ENCODE data around the gene RASA3. TPM values are rescaled to one million over a fixed set of nuclear protein-coding genes. Genes with fewer than 3 reads are reported as not detected.

Gene RASA3
- total RNA-seq, 4 donors from 2014 or later, result 25.0 to 43.1 (median 30.2) TPM

DNA sequence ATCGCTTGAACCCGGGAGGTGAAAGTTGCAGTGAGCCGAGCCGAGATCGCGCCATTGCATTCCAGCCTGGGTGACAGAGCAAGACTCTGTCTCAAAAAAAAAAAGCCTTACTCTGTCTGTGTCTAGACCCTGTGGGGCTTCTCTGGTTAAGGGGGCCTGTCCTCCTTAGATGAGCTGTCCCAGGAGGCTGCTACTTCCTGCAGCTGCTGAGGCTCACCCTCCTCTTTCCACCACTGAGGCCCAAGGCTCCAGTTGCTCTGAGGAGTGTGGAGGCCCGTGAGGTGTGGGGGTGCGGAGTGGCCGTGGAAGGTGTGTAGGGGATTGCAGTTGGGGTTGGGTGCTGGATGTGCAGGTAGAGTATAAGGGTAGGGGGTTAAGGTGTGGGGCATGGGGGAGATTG lies 22.1 kb upstream of the RASA3 start:
- no peaks in the 10 kb centered on the region for H3K4me1 ChIP-seq
- no CpG with 5 or more reads among the region's 9 CpGs for WGBS, 2 donors (ENCODE audit: low coverage in 1 of 2)
- H3K36me3 ChIP-seq, result no peaks in the 10 kb centered on the region
- H3K9me3 ChIP-seq, result no peaks in the 10 kb centered on the region
- no peak overlapping the region for H3K4me3 ChIP-seq
- ATAC-seq, result no peak
- H3K27me3 ChIP-seq, result no peaks in the 10 kb centered on the region
- no peak overlapping the region for H3K27ac ChIP-seq
- no peak for TF ChIP-seq POLR2A (IDR thresholded peaks at IDR 0.05)
- TF ChIP-seq, protein P1, sequence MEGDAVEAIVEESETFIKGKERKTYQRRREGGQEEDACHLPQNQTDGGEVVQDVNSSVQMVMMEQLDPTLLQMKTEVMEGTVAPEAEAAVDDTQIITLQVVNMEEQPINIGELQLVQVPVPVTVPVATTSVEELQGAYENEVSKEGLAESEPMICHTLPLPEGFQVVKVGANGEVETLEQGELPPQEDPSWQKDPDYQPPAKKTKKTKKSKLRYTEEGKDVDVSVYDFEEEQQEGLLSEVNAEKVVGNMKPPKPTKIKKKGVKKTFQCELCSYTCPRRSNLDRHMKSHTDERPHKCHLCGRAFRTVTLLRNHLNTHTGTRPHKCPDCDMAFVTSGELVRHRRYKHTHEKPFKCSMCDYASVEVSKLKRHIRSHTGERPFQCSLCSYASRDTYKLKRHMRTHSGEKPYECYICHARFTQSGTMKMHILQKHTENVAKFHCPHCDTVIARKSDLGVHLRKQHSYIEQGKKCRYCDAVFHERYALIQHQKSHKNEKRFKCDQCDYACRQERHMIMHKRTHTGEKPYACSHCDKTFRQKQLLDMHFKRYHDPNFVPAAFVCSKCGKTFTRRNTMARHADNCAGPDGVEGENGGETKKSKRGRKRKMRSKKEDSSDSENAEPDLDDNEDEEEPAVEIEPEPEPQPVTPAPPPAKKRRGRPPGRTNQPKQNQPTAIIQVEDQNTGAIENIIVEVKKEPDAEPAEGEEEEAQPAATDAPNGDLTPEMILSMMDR (IDR thresholded peaks at IDR 0.05), result no peak
- no peak for TF ChIP-seq EP300 (IDR thresholded peaks at IDR 0.05)
- TF ChIP-seq POLR2AphosphoS5 (IDR thresholded peaks at IDR 0.05), result no peak

DNA sequence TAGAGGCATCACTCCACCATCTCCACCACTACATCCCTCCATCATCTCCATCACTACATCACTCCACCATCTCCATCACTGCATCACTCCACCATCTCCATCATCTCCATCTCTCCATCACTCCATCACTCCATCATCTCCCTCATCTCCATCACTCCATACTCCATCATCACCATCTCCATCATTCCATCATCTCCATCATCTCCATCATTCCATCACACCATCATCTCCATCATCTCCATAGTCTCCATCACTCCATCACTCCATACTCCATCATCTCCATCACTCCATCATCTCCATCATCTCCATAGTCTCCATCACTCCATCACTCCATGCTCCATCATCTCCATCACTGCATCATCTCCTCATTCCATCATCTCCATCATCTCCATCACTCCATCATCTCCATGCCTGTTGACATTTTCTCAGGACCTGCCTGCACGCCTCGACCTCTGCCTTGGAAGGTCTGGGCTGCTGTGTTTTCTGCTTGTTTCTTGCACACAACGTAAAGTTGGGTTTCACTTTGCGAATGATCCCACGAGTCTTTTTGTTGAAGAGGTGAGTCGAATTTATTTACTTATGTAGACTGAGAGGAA lies 21.2 kb upstream of the RASA3 start:
- no peak overlapping the region for H3K27ac ChIP-seq
- 88 to 92% methylated on average over 5 to 6 of the region's 6 CpGs for WGBS, 2 donors (ENCODE audit: low coverage in 1 of 2)
- ATAC-seq, result no peak

DNA sequence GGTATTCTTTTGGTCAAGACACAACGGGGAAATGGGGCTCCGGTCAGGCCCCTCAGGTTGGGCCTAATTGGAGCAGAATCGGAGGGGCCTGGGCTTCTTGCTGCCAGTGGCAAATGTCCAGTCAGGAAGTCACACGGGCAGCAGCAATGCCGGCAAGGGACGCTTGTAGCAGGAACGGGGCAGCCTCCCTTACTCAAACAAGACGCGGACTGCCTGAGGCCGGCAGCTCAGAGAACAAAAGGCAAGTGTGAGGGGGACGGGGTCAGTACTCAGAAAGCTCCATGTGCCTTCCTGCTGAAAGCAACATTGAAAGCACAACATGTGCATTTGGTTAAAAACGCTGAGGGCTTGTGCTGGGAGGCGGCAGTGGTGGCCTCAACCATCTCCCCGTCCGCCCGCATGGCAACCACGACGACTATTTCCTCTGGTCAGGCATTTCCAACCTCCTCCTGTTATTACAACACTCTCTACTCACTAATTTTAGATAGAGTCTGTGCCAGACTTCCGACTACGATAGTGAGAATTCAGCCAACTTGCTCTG lies 20.5 kb upstream of the RASA3 start:
- TF ChIP-seq, protein P1 (IDR thresholded peaks at IDR 0.05), result no peak
- TF ChIP-seq POLR2A (IDR thresholded peaks at IDR 0.05) (no peak), POLR2AphosphoS5 (IDR thresholded peaks at IDR 0.05) (no peak), EP300 (IDR thresholded peaks at IDR 0.05) (no peak)
- H3K36me3 ChIP-seq, result no peaks in the 10 kb centered on the region
- H3K27me3 ChIP-seq, result no peaks in the 10 kb centered on the region
- H3K4me1 ChIP-seq, result no peaks in the 10 kb centered on the region
- H3K27ac ChIP-seq, result no peak overlapping the region
- ATAC-seq, result no peak
- WGBS, 2 donors (ENCODE audit: low coverage in 1 of 2), result 40 to 76% methylated on average over 8 to 11 of the region's 20 CpGs
- H3K9me3 ChIP-seq, result no peaks in the 10 kb centered on the region
- H3K4me3 ChIP-seq, result no peak overlapping the region

More for the DNA sequence above, 21.2 kb upstream of the RASA3 start:
- Histone ChIP-seq H3K36me3 (no peaks in the 10 kb centered on the region), H3K9me3 (no peaks in the 10 kb centered on the region), H3K4me1 (no peaks in the 10 kb centered on the region), H3K27me3 (no peaks in the 10 kb centered on the region), H3K4me3 (no peak overlapping the region)
- TF ChIP-seq POLR2A (IDR thresholded peaks at IDR 0.05) (no peak), EP300 (IDR thresholded peaks at IDR 0.05) (no peak), POLR2AphosphoS5 (IDR thresholded peaks at IDR 0.05) (no peak)
- TF ChIP-seq, protein P1 (IDR thresholded peaks at IDR 0.05), result no peak

DNA sequence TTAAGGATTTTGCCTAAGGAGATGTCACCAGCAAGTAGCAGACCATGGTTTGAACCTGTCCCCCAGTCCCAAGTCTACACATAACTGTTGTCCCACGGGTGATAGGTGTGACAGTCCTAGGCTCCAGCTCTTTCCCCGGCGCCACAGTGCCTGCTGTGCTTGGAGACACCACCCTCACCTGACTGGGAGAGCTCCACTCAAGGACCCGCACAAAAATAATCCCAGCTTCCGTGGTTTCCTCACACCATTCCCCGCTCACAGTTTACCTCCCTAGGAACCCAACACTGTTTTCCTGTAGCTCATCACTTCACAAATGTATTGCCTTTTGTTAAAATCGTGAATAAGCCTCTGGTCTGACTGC lies 19.8 kb upstream of the RASA3 start:
- Histone ChIP-seq H3K27me3 (no peaks in the 10 kb centered on the region), H3K4me3 (no peak overlapping the region), H3K9me3 (no peaks in the 10 kb centered on the region), H3K4me1 (no peaks in the 10 kb centered on the region), H3K27ac (no peak overlapping the region), H3K36me3 (no peaks in the 10 kb centered on the region)
- 78 to 93% methylated on average over 5 to 7 of the region's 7 CpGs for WGBS, 2 donors (ENCODE audit: low coverage in 1 of 2)
- ATAC-seq, result no peak
- TF ChIP-seq EP300 (IDR thresholded peaks at IDR 0.05), result no peak
- TF ChIP-seq, protein P1 (IDR thresholded peaks at IDR 0.05), result no peak
- no peak for TF ChIP-seq POLR2A (IDR thresholded peaks at IDR 0.05)
- no peak for TF ChIP-seq POLR2AphosphoS5 (IDR thresholded peaks at IDR 0.05)

DNA sequence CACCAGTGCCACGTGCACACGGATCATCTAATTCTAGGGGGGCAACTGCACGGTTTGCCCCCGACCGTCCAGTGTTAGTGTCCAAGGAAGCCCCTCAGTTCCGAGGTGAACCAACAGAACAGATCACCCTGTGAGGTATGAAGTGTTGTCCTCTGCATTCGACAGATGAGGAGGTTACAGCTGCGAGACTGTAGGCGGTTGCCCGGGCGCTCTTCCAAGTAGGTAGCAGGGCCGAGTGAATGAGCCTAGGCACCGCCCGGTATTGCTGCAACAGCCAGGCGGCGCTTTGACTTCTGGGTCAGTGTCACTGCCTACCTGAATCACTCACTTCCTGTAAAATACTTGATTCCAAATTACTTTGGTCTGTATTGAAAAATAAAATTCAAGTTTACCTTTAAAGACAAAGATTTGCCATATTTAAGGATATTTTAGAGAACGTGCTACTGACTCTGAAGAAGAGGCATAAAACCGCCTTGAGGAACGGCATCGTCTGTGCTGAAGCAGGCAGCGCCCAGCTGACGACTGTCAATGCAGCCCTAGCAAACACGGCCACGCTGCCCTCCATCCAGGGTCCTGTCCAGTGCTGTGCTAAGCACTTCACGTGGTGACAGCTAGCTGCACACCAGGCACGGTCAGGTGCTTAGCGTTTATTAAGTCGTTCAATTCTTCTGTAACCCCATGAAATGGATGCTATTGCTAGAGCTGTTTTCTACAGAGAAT lies 19.3 kb upstream of the RASA3 start:
- no peaks in the 10 kb centered on the region for H3K27me3 ChIP-seq
- no peaks in the 10 kb centered on the region for H3K4me1 ChIP-seq
- WGBS, 2 donors (ENCODE audit: low coverage in 1 of 2), result 84 to 87% methylated on average over 18 to 19 of the region's 28 CpGs
- H3K4me3 ChIP-seq, result no peak overlapping the region
- TF ChIP-seq EP300 (IDR thresholded peaks at IDR 0.05) (no peak), POLR2AphosphoS5 (IDR thresholded peaks at IDR 0.05) (no peak), POLR2A (IDR thresholded peaks at IDR 0.05) (no peak)
- TF ChIP-seq, protein P1 (IDR thresholded peaks at IDR 0.05), result no peak
- ATAC-seq, result no peak
- no peaks in the 10 kb centered on the region for H3K9me3 ChIP-seq
- no peaks in the 10 kb centered on the region for H3K36me3 ChIP-seq
- no peak overlapping the region for H3K27ac ChIP-seq

Data from gastroesophageal sphincter (tissue), 4 donors.